HFFc6 (cell line): ENCODE results near the gene PTPRK. TPM values are rescaled to one million over a fixed set of nuclear protein-coding genes. Genes with fewer than 3 reads are reported as not detected.

Source experiments
- DNase-seq: peaks from one replicate; pipeline ENCODE4 v3.0.0-alpha.2; 2018
- H3K27ac Mint-ChIP-seq: 2 replicates; pipeline ENCODE4 v1.8.0; 2020; ENCODE audit warnings: mild to moderate bottlenecking, mixed read lengths
- H3K27me3 Mint-ChIP-seq: 2 replicates; pipeline ENCODE4 v1.8.0; 2021; ENCODE audit warnings: mild to moderate bottlenecking, moderate library complexity, mixed read lengths; ENCODE audit not compliant: insufficient read depth
- H3K36me3 Mint-ChIP-seq: 2 replicates; pipeline ENCODE4 v1.8.0; 2021; ENCODE audit warnings: low read depth, mixed read lengths
- H3K4me1 Mint-ChIP-seq: 2 replicates; pipeline ENCODE4 v1.8.0; 2020; ENCODE audit warnings: low read depth, mixed read lengths
- H3K4me3 Mint-ChIP-seq: 2 replicates; pipeline ENCODE4 v1.8.0; 2020; ENCODE audit warnings: mild to moderate bottlenecking, moderate library complexity, mixed read lengths
- H3K9me3 Mint-ChIP-seq: 2 replicates; pipeline ENCODE4 v1.8.0; 2020; ENCODE audit warnings: mild to moderate bottlenecking, mixed read lengths
- CTCF ChIP-seq: fragments of 200-600 bp; sonication (generic); IDR thresholded peaks from 2 replicates; pipeline ENCODE4 v1.5.0; 2021; ENCODE audit warnings: antibody characterized with exemption, mild to moderate bottlenecking
- total RNA-seq, 6 experiments: library from RNA; stranded (reverse); fragmentation: NEBNext Ultra II Directional; extraction: Animal tissue kit (Norgen Biotek cat#: 25700); gene quantifications; 2 replicates in 1 of 6; 3 replicates in 5 of 6; pipeline ENCODE4 v1.2.3, GENCODE V29; 2021

PTPRK gene
- total RNA-seq, 6 experiments from 2014 or later: 92.8 to 104 (median 97.3) TPM

- peaks cover 28% of the 10 kb centered on the region for H3K4me1 Mint-ChIP-seq
- H3K27ac Mint-ChIP-seq: no peak overlapping the region
- no peaks in the 10 kb centered on the region for H3K9me3 Mint-ChIP-seq
- no peak for DNase-seq
- no peak for TF ChIP-seq CTCF
- peaks cover 20% of the 10 kb centered on the region for H3K36me3 Mint-ChIP-seq
- peaks cover 2% of the 10 kb centered on the region; the same call in 1 of the 2 replicates for H3K27me3 Mint-ChIP-seq
- H3K4me3 Mint-ChIP-seq: no peak overlapping the region
Measured at GRCh38 chr6:128202169-128202765, 318.1 kb downstream of the PTPRK start.

GRCh38 chr6:128200789-128201188 lies 319.6 kb downstream of the PTPRK start:
- Mint-ChIP-seq H3K9me3 (no peaks in the 10 kb centered on the region), H3K27ac (no peak overlapping the region), H3K4me3 (no peak overlapping the region), H3K27me3 (peaks cover 2% of the 10 kb centered on the region; the same call in 1 of the 2 replicates), H3K36me3 (peaks cover 20% of the 10 kb centered on the region), H3K4me1 (peaks cover 24% of the 10 kb centered on the region)
- DNase-seq: no peak
- no peak for TF ChIP-seq CTCF

- no peak overlapping the region for H3K27ac Mint-ChIP-seq
- DNase-seq: no peak
- no peak for TF ChIP-seq CTCF
- no peaks in the 10 kb centered on the region for H3K9me3 Mint-ChIP-seq
- peaks cover 23% of the 10 kb centered on the region for H3K4me1 Mint-ChIP-seq
- H3K4me3 Mint-ChIP-seq: no peak overlapping the region
- H3K36me3 Mint-ChIP-seq: peaks cover 15% of the 10 kb centered on the region
- H3K27me3 Mint-ChIP-seq: peaks cover 2% of the 10 kb centered on the region; the same call in 1 of the 2 replicates
Measured at GRCh38 chr6:128199461-128199860, 320.9 kb downstream of the PTPRK start.

GRCh38 chr6:128192972-128193371 lies 327.4 kb downstream of the PTPRK start:
- H3K27ac Mint-ChIP-seq: no peak overlapping the region
- H3K36me3 Mint-ChIP-seq: peaks cover 10% of the 10 kb centered on the region; the same call in 1 of the 2 replicates
- H3K4me3 Mint-ChIP-seq: no peak overlapping the region
- no peaks in the 10 kb centered on the region for H3K27me3 Mint-ChIP-seq
- H3K9me3 Mint-ChIP-seq: no peaks in the 10 kb centered on the region
- TF ChIP-seq CTCF: no peak
- H3K4me1 Mint-ChIP-seq: peaks cover 12% of the 10 kb centered on the region
- no peak for DNase-seq

GRCh38 chr6:128188678-128189077 lies 331.7 kb downstream of the PTPRK start:
- H3K27ac Mint-ChIP-seq: no peak overlapping the region
- TF ChIP-seq CTCF: no peak
- H3K27me3 Mint-ChIP-seq: no peaks in the 10 kb centered on the region
- H3K4me3 Mint-ChIP-seq: no peak overlapping the region
- H3K36me3 Mint-ChIP-seq: peaks cover 16% of the 10 kb centered on the region
- DNase-seq: no peak
- H3K9me3 Mint-ChIP-seq: no peaks in the 10 kb centered on the region
- peaks cover 8% of the 10 kb centered on the region; the same call in 1 of the 2 replicates for H3K4me1 Mint-ChIP-seq
